Hepatocyte (in vitro differentiated cells): Measurements from ENCODE around the gene RMC1. TPM values are rescaled to one million over a fixed set of nuclear protein-coding genes. Genes with fewer than 3 reads are reported as not detected.
"Not testable (repeated sequence)": the region's sequence is repeated elsewhere in the genome, so short reads cannot be mapped to it uniquely, and the experiment has no call there.

ENCODE experiments used
- DNase-seq: peaks from one replicate; pipeline ENCODE4 v3.0.0-alpha.2; 2016; ENCODE audit warnings: low spot score
- H2AFZ ChIP-seq: fragments of 200-600 bp; sonication (generic); 2 replicates; pipeline ENCODE4 v1.6.0; 2016; ENCODE audit warnings: antibody characterized with exemption, mild to moderate bottlenecking
- H3K27ac ChIP-seq: fragments of 200-600 bp; sonication (generic); 2 replicates; pipeline ENCODE4 v1.5.1; 2016; ENCODE audit warnings: mild to moderate bottlenecking
- H3K27me3 ChIP-seq: fragments of 200-600 bp; sonication (generic); 2 replicates; pipeline ENCODE4 v1.6.1; 2016
- H3K36me3 ChIP-seq: fragments of 200-600 bp; sonication (generic); replicated peaks from 2 replicates; pipeline ENCODE4 v1.5.1; 2016; ENCODE audit warnings: low read depth; ENCODE audit not compliant: insufficient read depth
- H3K4me1 ChIP-seq: fragments of 200-600 bp; sonication (generic); 2 replicates; pipeline ENCODE4 v1.5.1; 2016; ENCODE audit warnings: mild to moderate bottlenecking, moderate library complexity; ENCODE audit not compliant: insufficient read depth
- H3K4me2 ChIP-seq: fragments of 200-600 bp; sonication (generic); 2 replicates; pipeline ENCODE4 v1.6.0; 2016
- H3K4me3 ChIP-seq: fragments of 200-600 bp; sonication (generic); 2 replicates; pipeline ENCODE4 v1.5.1; 2016; ENCODE audit warnings: mild to moderate bottlenecking
- H3K79me2 ChIP-seq: fragments of 200-600 bp; sonication (generic); 2 replicates; pipeline ENCODE4 v1.6.0; 2017; ENCODE audit warnings: mild to moderate bottlenecking
- H3K9me2 ChIP-seq: fragments of 200-600 bp; sonication (generic); replicated peaks from 2 replicates; pipeline ENCODE4 v1.6.0; 2017; ENCODE audit warnings: mild to moderate bottlenecking; ENCODE audit not compliant: insufficient read depth
- H3K9me3 ChIP-seq: fragments of 200-600 bp; sonication (generic); 2 replicates; pipeline ENCODE4 v1.5.1; 2016; ENCODE audit warnings: low read depth, mild to moderate bottlenecking
- H4K20me1 ChIP-seq: fragments of 200-600 bp; sonication (generic); 2 replicates; pipeline ENCODE4 v1.6.0; 2016; ENCODE audit warnings: mild to moderate bottlenecking; ENCODE audit not compliant: insufficient read depth, poor library complexity, severe bottlenecking
- EZH2 ChIP-seq: fragments of 200-600 bp; sonication (generic); IDR thresholded peaks from 2 replicates; pipeline ENCODE4 v1.6.1; 2016; ENCODE audit warnings: antibody characterized with exemption, mild to moderate bottlenecking, borderline replicate concordance
- EZH2phosphoT487 ChIP-seq: fragments of 200-600 bp; sonication (generic); IDR thresholded peaks from one replicate; pipeline ENCODE4 v1.6.1; 2018; ENCODE audit warnings: antibody characterized with exemption, mild to moderate bottlenecking, low read depth, moderate library complexity; ENCODE audit not compliant: unreplicated experiment, severe bottlenecking
- WGBS: methylation state at CpG from one replicate; pipeline ENCODE4 v1.1.6; 2016; ENCODE audit warnings: low lambda C conversion rate; ENCODE audit errors: missing lambda C conversion rate; 5-methylcytosine and 5-hydroxymethylcytosine counted together
- polyA plus RNA-seq: library from polyadenylated mRNA; unstranded; fragments of >200 nt; fragmentation: Nextera tagmentation; extraction: Ambion mirVana; gene quantifications from 2 replicates; pipeline ENCODE4 v1.2.1, GENCODE V29; 2016
- total RNA-seq: library from RNA; depleted of rRNA; stranded (reverse); fragments of >200 nt; gene quantifications from 2 replicates; pipeline ENCODE4 v1.2.3, GENCODE V29; 2014
- TF ChIP-seq, protein P1 (sequence below): fragments of 200-600 bp; sonication (generic); IDR thresholded peaks from 2 replicates; pipeline ENCODE4 v1.5.1; 2016; ENCODE audit warnings: antibody characterized with exemption, mild to moderate bottlenecking; ENCODE audit not compliant: poor library complexity

The RMC1 gene
- total and polyA plus RNA-seq, 2 experiments from 2014 or later = 26.6 to 37.1 TPM

GRCh38 chr18:23556145-23556780 lies 53.0 kb downstream of the RMC1 start:
- Histone ChIP-seq H3K9me3 (no peaks in the 10 kb centered on the region), H3K9me2 (no peaks in the 10 kb centered on the region), H3K27ac (no peak overlapping the region), H3K36me3 (peaks cover 8% of the 10 kb centered on the region), H3K4me2 (no peak overlapping the region), H2AFZ (no peak overlapping the region), H3K4me3 (no peak overlapping the region), H3K79me2 (peaks cover 2% of the 10 kb centered on the region), H3K27me3 (no peaks in the 10 kb centered on the region), H4K20me1 (no peaks in the 10 kb centered on the region), H3K4me1 (no peaks in the 10 kb centered on the region)
- WGBS = 89% methylated on average over 19 of the region's 19 CpGs
- TF ChIP-seq, protein P1, sequence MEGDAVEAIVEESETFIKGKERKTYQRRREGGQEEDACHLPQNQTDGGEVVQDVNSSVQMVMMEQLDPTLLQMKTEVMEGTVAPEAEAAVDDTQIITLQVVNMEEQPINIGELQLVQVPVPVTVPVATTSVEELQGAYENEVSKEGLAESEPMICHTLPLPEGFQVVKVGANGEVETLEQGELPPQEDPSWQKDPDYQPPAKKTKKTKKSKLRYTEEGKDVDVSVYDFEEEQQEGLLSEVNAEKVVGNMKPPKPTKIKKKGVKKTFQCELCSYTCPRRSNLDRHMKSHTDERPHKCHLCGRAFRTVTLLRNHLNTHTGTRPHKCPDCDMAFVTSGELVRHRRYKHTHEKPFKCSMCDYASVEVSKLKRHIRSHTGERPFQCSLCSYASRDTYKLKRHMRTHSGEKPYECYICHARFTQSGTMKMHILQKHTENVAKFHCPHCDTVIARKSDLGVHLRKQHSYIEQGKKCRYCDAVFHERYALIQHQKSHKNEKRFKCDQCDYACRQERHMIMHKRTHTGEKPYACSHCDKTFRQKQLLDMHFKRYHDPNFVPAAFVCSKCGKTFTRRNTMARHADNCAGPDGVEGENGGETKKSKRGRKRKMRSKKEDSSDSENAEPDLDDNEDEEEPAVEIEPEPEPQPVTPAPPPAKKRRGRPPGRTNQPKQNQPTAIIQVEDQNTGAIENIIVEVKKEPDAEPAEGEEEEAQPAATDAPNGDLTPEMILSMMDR = no peak
- TF ChIP-seq EZH2 = no peak
- TF ChIP-seq EZH2phosphoT487 = no peak
- DNase-seq = no peak

- not testable (repeated sequence) for H3K9me3 ChIP-seq, H3K4me2 ChIP-seq, H3K79me2 ChIP-seq, DNase-seq, H3K36me3 ChIP-seq, H3K27ac ChIP-seq, H2AFZ ChIP-seq, H3K27me3 ChIP-seq, H3K4me3 ChIP-seq, H3K9me2 ChIP-seq, H3K4me1 ChIP-seq, H4K20me1 ChIP-seq
- WGBS = 98% methylated on average over 8 of the region's 8 CpGs
Observed at GRCh38 chr18:23557511-23557910, 54.2 kb downstream of the RMC1 start.

- no peak overlapping the region for H2AFZ ChIP-seq
- H3K4me1 ChIP-seq = no peaks in the 10 kb centered on the region
- TF ChIP-seq EZH2 = no peak
- TF ChIP-seq, protein P1 = no peak
- TF ChIP-seq EZH2phosphoT487 = no peak
- no peak for DNase-seq
- no peak overlapping the region for H3K4me3 ChIP-seq
- H3K9me3 ChIP-seq = no peaks in the 10 kb centered on the region
- H3K27ac ChIP-seq = no peak overlapping the region
- H3K4me2 ChIP-seq = no peak overlapping the region
- WGBS = 94% methylated on average over 4 of the region's 4 CpGs
- peaks cover 8% of the 10 kb centered on the region for H3K36me3 ChIP-seq
- H3K9me2 ChIP-seq = no peaks in the 10 kb centered on the region
- H3K27me3 ChIP-seq = no peaks in the 10 kb centered on the region
- no peaks in the 10 kb centered on the region for H4K20me1 ChIP-seq
- no peaks in the 10 kb centered on the region for H3K79me2 ChIP-seq
Observed at GRCh38 chr18:23560186-23560585, 56.9 kb downstream of the RMC1 start.

GRCh38 chr18:23563377-23564043 lies 60.2 kb downstream of the RMC1 start:
- no peak overlapping the region for H2AFZ ChIP-seq
- H3K36me3 ChIP-seq = peaks cover 9% of the 10 kb centered on the region
- H3K27me3 ChIP-seq = no peaks in the 10 kb centered on the region
- 90% methylated on average over 2 of the region's 2 CpGs for WGBS
- no peak overlapping the region for H3K27ac ChIP-seq
- no peak overlapping the region for H3K4me2 ChIP-seq
- H3K79me2 ChIP-seq = no peaks in the 10 kb centered on the region
- no peaks in the 10 kb centered on the region for H4K20me1 ChIP-seq
- TF ChIP-seq, protein P1 = no peak
- TF ChIP-seq EZH2 = no peak
- no peak for TF ChIP-seq EZH2phosphoT487
- no peaks in the 10 kb centered on the region for H3K9me2 ChIP-seq
- H3K4me3 ChIP-seq = no peak overlapping the region
- no peak for DNase-seq
- H3K9me3 ChIP-seq = no peaks in the 10 kb centered on the region
- H3K4me1 ChIP-seq = peaks cover 5% of the 10 kb centered on the region
